Lung (tissue), 12 donors: Measurements from ENCODE around the gene PRKCE. TPM values are rescaled to one million over a fixed set of nuclear protein-coding genes. Genes with fewer than 3 reads are reported as not detected.

Source experiments
- ATAC-seq: fragments of 200-7000 bp; cut with Tn5 transposase; one replicate; pipeline ENCODE4 v1.9.1; 2020; ENCODE audit warnings: moderate number of reproducible peaks; ENCODE audit not compliant: insufficient read depth, low FRiP score
- DNase-seq, 3 donors: peaks; one replicate each; pipeline ENCODE4 v3.0.0-alpha.2; 2013 to 2017
- H3K27ac ChIP-seq, 2 donors: one replicate each; pipeline ENCODE4 v1.5.1; 2013; ENCODE audit warnings: mild to moderate bottlenecking in 2 of 2, moderate library complexity in 2 of 2, control low read depth in 1 of 2, inconsistent platforms in 1 of 2, low read depth in 1 of 2, low read length in 1 of 2
- H3K27me3 ChIP-seq, 3 donors: one replicate each; pipeline ENCODE4 v1.5.1; 2013; ENCODE audit warnings: low read length in 2 of 3; ENCODE audit not compliant: control insufficient read depth in 3 of 3, insufficient read depth in 3 of 3
- H3K36me3 ChIP-seq, 4 donors: one replicate each; pipeline ENCODE4 v1.5.1; 2013; ENCODE audit warnings: low read length in 4 of 4, mild to moderate bottlenecking in 1 of 4, moderate library complexity in 1 of 4; ENCODE audit not compliant: control insufficient read depth in 4 of 4, insufficient read depth in 4 of 4
- H3K4me1 ChIP-seq, 5 donors: one replicate each; pipeline ENCODE4 v1.5.1; 2013; ENCODE audit warnings: low read length in 5 of 5, mild to moderate bottlenecking in 2 of 5, moderate library complexity in 1 of 5; ENCODE audit not compliant: control insufficient read depth in 5 of 5, insufficient read depth in 5 of 5
- H3K4me3 ChIP-seq: one replicate; pipeline ENCODE4 v1.5.1; 2013; ENCODE audit warnings: mild to moderate bottlenecking, control low read depth, moderate library complexity
- H3K9ac ChIP-seq, 2 donors: one replicate each; pipeline ENCODE4 v1.5.1; 2013; ENCODE audit warnings: low read length in 2 of 2, control low read depth in 1 of 2; ENCODE audit not compliant: insufficient read depth in 1 of 2
- H3K9me3 ChIP-seq, 4 donors: one replicate each; pipeline ENCODE4 v1.5.1; 2013; ENCODE audit warnings: low read length in 3 of 4, mild to moderate bottlenecking in 1 of 4, moderate library complexity in 1 of 4; ENCODE audit not compliant: control insufficient read depth in 4 of 4, insufficient read depth in 3 of 4
- CTCF ChIP-seq: IDR thresholded peaks from 2 replicates; pipeline ENCODE4 v1.5.1; 2012; ENCODE audit warnings: mild to moderate bottlenecking; ENCODE audit errors: control extremely low read depth, extremely low read depth
- WGBS, 2 donors: extraction: QIAGEN DNeasy Blood & Tissue Kit; methylation state at CpG; one replicate each; pipeline ENCODE4 v1.1.7; 2013; 5-methylcytosine and 5-hydroxymethylcytosine counted together
- polyA plus RNA-seq, 2 donors: library from polyadenylated mRNA; stranded (reverse); fragments of 200-250 nt; gene quantifications; one replicate each; pipeline ENCODE4 v1.2.1, GENCODE V29; 2013
- total RNA-seq, 2 donors: library from RNA; depleted of rRNA in 1 of 2; stranded (reverse); fragments of >200 nt in 1 of 2; gene quantifications; one replicate each; pipeline ENCODE4 v1.2.1, GENCODE V29; 2014 to 2021
- donor health status: control.
- donor health status: control.
- donor health status: Bipolar disorder and iron deficiency.
- donor health status: healthy.
- donor health status: DM: yes; HTN: yes; CAD: no.

PRKCE gene
- total and polyA plus RNA-seq, 4 donors: 12.5 to 82.2 (median 32.1) TPM

- no peak for TF ChIP-seq CTCF
- WGBS, 2 donors: 24 to 32% methylated on average over 10 of the region's 10 CpGs
- Histone ChIP-seq H3K36me3 (no peaks in the 10 kb centered on the region), H3K27me3 (no peaks in the 10 kb centered on the region), H3K4me1 (peaks cover 17 to 39% (median 23%) of the 10 kb centered on the region in 5 donors), H3K4me3 (no peak overlapping the region), H3K27ac (peak overlapping the region; percentile 48 to 73), H3K9ac (peak overlapping the region in 1 of 2 donors; percentile 37), H3K9me3 (no peaks in the 10 kb centered on the region)
- peak; percentile 10 for ATAC-seq
- DNase-seq: peak; percentile 81 to 90 (median 85)
Observed at GRCh38 chr2:45771261-45771660, 119.8 kb downstream of the PRKCE start.

- no peaks in the 10 kb centered on the region for H3K36me3 ChIP-seq
- DNase-seq: no peak
- 45 to 48% methylated on average over 2 of the region's 2 CpGs for WGBS, 2 donors
- H3K9me3 ChIP-seq: no peaks in the 10 kb centered on the region
- H3K27ac ChIP-seq: peak overlapping the region; percentile 48 to 73
- H3K4me3 ChIP-seq: no peak overlapping the region
- peaks cover 14 to 41% (median 22%) of the 10 kb centered on the region in 5 donors for H3K4me1 ChIP-seq
- no peak for TF ChIP-seq CTCF
- no peaks in the 10 kb centered on the region for H3K27me3 ChIP-seq
- H3K9ac ChIP-seq: no peak overlapping the region
- no peak for ATAC-seq
Observed at GRCh38 chr2:45772038-45772437, 120.6 kb downstream of the PRKCE start.

DNA sequence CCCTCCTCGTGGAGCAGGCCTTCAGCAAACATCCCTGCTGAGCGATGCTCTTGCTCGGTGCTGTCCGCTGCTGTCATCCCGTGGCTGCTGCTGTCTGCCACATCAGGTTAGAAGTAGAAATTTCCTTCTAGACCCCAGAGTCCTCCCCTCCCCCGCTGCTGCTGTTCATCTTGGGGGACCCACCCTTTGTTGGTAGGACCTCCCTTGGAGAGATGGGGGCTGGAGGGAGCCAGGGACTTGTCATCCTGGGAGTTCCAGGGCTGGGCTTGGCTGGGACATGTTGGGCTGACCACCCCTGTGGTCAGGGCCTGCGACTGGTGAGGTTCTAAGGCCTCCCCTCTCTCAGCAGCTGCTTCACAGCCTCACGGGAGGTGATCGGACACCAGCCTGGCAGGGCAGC lies 122.4 kb downstream of the PRKCE start:
- Histone ChIP-seq H3K4me3 (no peak overlapping the region), H3K36me3 (no peaks in the 10 kb centered on the region), H3K27me3 (no peaks in the 10 kb centered on the region), H3K4me1 (peaks cover 9 to 29% (median 22%) of the 10 kb centered on the region in 5 donors), H3K9ac (no peak overlapping the region), H3K9me3 (no peaks in the 10 kb centered on the region), H3K27ac (peak overlapping the region in 1 of 2 donors; percentile 37)
- DNase-seq (no peak), ATAC-seq (no peak)
- no peak for TF ChIP-seq CTCF
- WGBS, 2 donors: 88 to 92% methylated on average over 9 of the region's 9 CpGs

DNA sequence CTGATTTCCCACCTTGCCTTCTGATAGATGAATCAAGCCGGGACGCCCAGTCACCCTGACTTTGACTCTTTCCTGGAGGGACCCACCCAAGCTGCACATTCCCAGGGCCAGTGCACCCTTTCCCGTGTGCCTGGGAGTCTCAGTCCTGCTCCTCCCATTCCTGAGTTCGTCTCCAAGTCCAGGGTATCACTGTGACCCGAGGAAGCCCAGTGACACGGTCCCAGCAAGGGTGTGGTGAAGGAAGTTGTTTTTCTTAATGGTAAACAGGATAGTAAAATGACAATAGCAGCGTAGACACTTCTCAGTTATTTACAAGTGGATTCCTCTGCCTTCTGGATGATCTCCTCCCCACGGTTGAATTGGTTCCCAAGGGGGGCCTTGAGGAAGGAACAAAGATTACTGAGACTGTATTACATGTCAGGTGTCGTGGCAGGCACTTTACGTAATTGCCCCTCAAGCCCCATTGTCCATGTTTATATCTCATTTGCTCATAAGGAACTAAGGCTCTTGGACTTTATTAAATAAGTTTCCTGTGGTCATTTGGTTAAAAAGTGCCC lies 123.3 kb downstream of the PRKCE start:
- 64 to 65% methylated on average over 10 of the region's 10 CpGs for WGBS, 2 donors
- peaks cover 9 to 29% (median 22%) of the 10 kb centered on the region in 5 donors for H3K4me1 ChIP-seq
- no peaks in the 10 kb centered on the region for H3K9me3 ChIP-seq
- TF ChIP-seq CTCF: no peak
- no peak for ATAC-seq
- peak overlapping the region; percentile 13 to 37 for H3K27ac ChIP-seq
- no peaks in the 10 kb centered on the region for H3K36me3 ChIP-seq
- no peak overlapping the region for H3K4me3 ChIP-seq
- H3K9ac ChIP-seq: no peak overlapping the region
- no peak for DNase-seq
- H3K27me3 ChIP-seq: no peaks in the 10 kb centered on the region
